Measurements from ENCODE around the gene PRSS50.

DNA sequence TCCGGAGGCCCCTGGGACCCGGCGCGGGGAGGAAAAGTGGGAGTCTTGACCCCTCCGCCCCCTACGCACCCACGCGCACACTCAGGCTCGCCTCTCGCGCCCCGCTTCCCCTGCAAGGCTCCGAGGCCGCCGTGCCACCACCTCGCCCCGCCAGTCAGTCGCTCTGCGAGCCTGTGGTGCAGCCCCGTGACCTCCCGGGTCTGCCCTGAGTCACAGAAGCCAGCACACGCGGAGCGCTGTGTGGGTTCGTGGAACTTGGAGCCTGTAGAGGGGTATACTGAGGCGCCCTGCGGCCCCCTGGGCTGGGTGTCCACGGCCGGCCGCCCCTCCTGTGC lies 23.8 kb downstream of the PRSS50 start:
- TF ChIP-seq, protein P1, sequence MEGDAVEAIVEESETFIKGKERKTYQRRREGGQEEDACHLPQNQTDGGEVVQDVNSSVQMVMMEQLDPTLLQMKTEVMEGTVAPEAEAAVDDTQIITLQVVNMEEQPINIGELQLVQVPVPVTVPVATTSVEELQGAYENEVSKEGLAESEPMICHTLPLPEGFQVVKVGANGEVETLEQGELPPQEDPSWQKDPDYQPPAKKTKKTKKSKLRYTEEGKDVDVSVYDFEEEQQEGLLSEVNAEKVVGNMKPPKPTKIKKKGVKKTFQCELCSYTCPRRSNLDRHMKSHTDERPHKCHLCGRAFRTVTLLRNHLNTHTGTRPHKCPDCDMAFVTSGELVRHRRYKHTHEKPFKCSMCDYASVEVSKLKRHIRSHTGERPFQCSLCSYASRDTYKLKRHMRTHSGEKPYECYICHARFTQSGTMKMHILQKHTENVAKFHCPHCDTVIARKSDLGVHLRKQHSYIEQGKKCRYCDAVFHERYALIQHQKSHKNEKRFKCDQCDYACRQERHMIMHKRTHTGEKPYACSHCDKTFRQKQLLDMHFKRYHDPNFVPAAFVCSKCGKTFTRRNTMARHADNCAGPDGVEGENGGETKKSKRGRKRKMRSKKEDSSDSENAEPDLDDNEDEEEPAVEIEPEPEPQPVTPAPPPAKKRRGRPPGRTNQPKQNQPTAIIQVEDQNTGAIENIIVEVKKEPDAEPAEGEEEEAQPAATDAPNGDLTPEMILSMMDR (IDR thresholded peaks at IDR 0.05) = no peak
- no peak for TF ChIP-seq POLR2A (IDR thresholded peaks at IDR 0.05)
